ENCODE data around the gene MON1A. TPM values are rescaled to one million over a fixed set of nuclear protein-coding genes. Genes with fewer than 3 reads are reported as not detected.
A peak's percentile ranks its signal among the peaks of the same experiment; 100 is the strongest.

Gene MON1A
- total RNA-seq, 1 donor from 2014 or later = 13.0 TPM

- Histone ChIP-seq H3K9me3 (no peaks in the 10 kb centered on the region), H3K4me1 (peaks cover 7 to 10% of the 10 kb centered on the region in 2 donors), H3K4me3 (no peak overlapping the region), H3K27ac (no peak overlapping the region), H3K36me3 (no peaks in the 10 kb centered on the region), H3K27me3 (peaks cover 10% of the 10 kb centered on the region)
- no peak for DNase-seq (ENCODE audit: low spot score in 2 of 2)
- TF ChIP-seq CTCF (IDR thresholded peaks at IDR 0.05) = no peak
- intact Hi-C loops (cut with DNase I) = no loop called here
Observed at GRCh38 chr3:49871531-49872153, 58.0 kb downstream of the MON1A start.

GRCh38 chr3:49869525-49870126 lies 60.0 kb downstream of the MON1A start, which contains the start of gene CAMKV:
CAMKV (minus strand) TSS chr3:49869906; CDS start chr3:49862388, 7,518 bp downstream.
- intact Hi-C loops (cut with DNase I) = no loop called here
- Histone ChIP-seq H3K9me3 (no peaks in the 10 kb centered on the region), H3K4me1 (peaks cover 7 to 10% of the 10 kb centered on the region in 2 donors), H3K27ac (no peak within 1 kb of the TSS), H3K27me3 (peaks cover 10% of the 10 kb centered on the region), H3K4me3 (peak within 1 kb of the TSS; percentile 50 to 53), H3K36me3 (no peaks in the 10 kb centered on the region)
- DNase-seq (ENCODE audit: low spot score in 2 of 2) = no peak
- no peak for TF ChIP-seq CTCF (IDR thresholded peaks at IDR 0.05)

- no peak for DNase-seq (ENCODE audit: low spot score in 2 of 2)
- H3K27me3 ChIP-seq = peaks cover 10% of the 10 kb centered on the region
- peak overlapping the region; percentile 50 to 53 for H3K4me3 ChIP-seq
Observed at GRCh38 chr3:49868862-49869466, 60.6 kb downstream of the MON1A start.

GRCh38 chr3:49867871-49868321 lies 61.7 kb downstream of the MON1A start:
- peaks cover 10% of the 10 kb centered on the region for H3K27me3 ChIP-seq

More at GRCh38 chr3:49868862-49869466, 60.6 kb downstream of the MON1A start:
- TF ChIP-seq CTCF (IDR thresholded peaks at IDR 0.05) = no peak
- intact Hi-C loops (cut with DNase I) = no loop called here
- Histone ChIP-seq H3K9me3 (no peaks in the 10 kb centered on the region), H3K36me3 (no peaks in the 10 kb centered on the region), H3K27ac (no peak overlapping the region), H3K4me1 (peaks cover 7 to 10% of the 10 kb centered on the region in 2 donors)

GRCh38 chr3:49867400-49867799 lies 62.2 kb downstream of the MON1A start:
- Histone ChIP-seq H3K4me3 (no peak overlapping the region), H3K36me3 (no peaks in the 10 kb centered on the region), H3K27ac (no peak overlapping the region), H3K27me3 (peaks cover 10% of the 10 kb centered on the region), H3K9me3 (no peaks in the 10 kb centered on the region), H3K4me1 (peaks cover 7 to 10% of the 10 kb centered on the region in 2 donors)
- DNase-seq (ENCODE audit: low spot score in 2 of 2) = no peak
- no peak for TF ChIP-seq CTCF (IDR thresholded peaks at IDR 0.05)
- intact Hi-C loops (cut with DNase I) = no loop called here

More at GRCh38 chr3:49867871-49868321, 61.7 kb downstream of the MON1A start:
- intact Hi-C loops (cut with DNase I) = no loop called here
- Histone ChIP-seq H3K4me1 (peaks cover 7 to 10% of the 10 kb centered on the region in 2 donors), H3K36me3 (no peaks in the 10 kb centered on the region), H3K4me3 (no peak overlapping the region), H3K27ac (no peak overlapping the region), H3K9me3 (no peaks in the 10 kb centered on the region)
- TF ChIP-seq CTCF (IDR thresholded peaks at IDR 0.05) = no peak
- DNase-seq (ENCODE audit: low spot score in 2 of 2) = no peak
